SK-N-SH (cell line): ENCODE results near the gene ARHGAP25.

Experiments
- CTCF ChIP-seq: fragments of 200-600 bp; sonication (generic); IDR thresholded peaks from 2 replicates; pipeline ENCODE4 v1.6.1; 2017; ENCODE audit warnings: antibody characterized with exemption, mild to moderate bottlenecking, moderate library complexity
- EP300 ChIP-seq, 2 experiments: IDR thresholded peaks; 2 replicates each; pipeline versions ENCODE4 v1.4.0 to v1.6.1; 2012; ENCODE audit warnings: borderline replicate concordance in 1 of 2, low read depth in 1 of 2, low read length in 1 of 2
- EZH2phosphoT487 ChIP-seq: fragments of 200-600 bp; sonication (generic); IDR thresholded peaks from 2 replicates; pipeline ENCODE4 v1.6.1; 2017; ENCODE audit warnings: low read depth, mixed run types, mild to moderate bottlenecking, antibody characterized with exemption, moderate library complexity, borderline replicate concordance
- FOSL2 ChIP-seq: IDR thresholded peaks from 2 replicates; pipeline ENCODE4 v1.4.0; 2012; ENCODE audit warnings: low read depth, mild to moderate bottlenecking, moderate library complexity, borderline replicate concordance
- NRF1 ChIP-seq: IDR thresholded peaks from 2 replicates; pipeline ENCODE4 v1.6.1; 2012; ENCODE audit warnings: low read depth, mild to moderate bottlenecking, low read length
- POLR2AphosphoS5 ChIP-seq: IDR thresholded peaks from 2 replicates; pipeline ENCODE4 v1.6.1; 2012; ENCODE audit warnings: low read depth, low read length
- SIN3A ChIP-seq: IDR thresholded peaks from 2 replicates; pipeline ENCODE4 v1.6.1; 2012; ENCODE audit warnings: low read depth, mild to moderate bottlenecking, low read length, moderate library complexity, borderline replicate concordance
- SMC3 ChIP-seq: IDR thresholded peaks from 2 replicates; pipeline ENCODE4 v1.6.1; 2012; ENCODE audit warnings: low read depth, low read length, improper control_type of control experiment
- USF2 ChIP-seq: fragments of 150-350 bp; IDR thresholded peaks from 2 replicates; pipeline ENCODE4 v1.6.1; 2017; ENCODE audit warnings: antibody characterized with exemption, low read length, low read depth, borderline replicate concordance
- YY1 ChIP-seq: IDR thresholded peaks from 2 replicates; pipeline ENCODE4 v1.4.0; 2012; ENCODE audit warnings: low read depth, mild to moderate bottlenecking
- ZBTB33 ChIP-seq: IDR thresholded peaks from 2 replicates; pipeline ENCODE4 v1.4.0; 2012; ENCODE audit warnings: low read depth, borderline replicate concordance

GRCh38 chr2:68757081-68757480 is 22.5 kb downstream of the ARHGAP25 start:
- no peak for TF ChIP-seq SIN3A
- TF ChIP-seq YY1 = no peak
- no peak for TF ChIP-seq CTCF
- no peak for TF ChIP-seq USF2
- no peak for TF ChIP-seq EZH2phosphoT487
- no peak for TF ChIP-seq FOSL2
- no peak for TF ChIP-seq EP300 (IDR thresholded peaks at IDR 0.05; ENCODE audit: borderline replicate concordance in 1 of 2, low read depth in 1 of 2, low read length in 1 of 2)
- TF ChIP-seq NRF1 = no peak
- no peak for TF ChIP-seq POLR2AphosphoS5
- no peak for TF ChIP-seq SMC3
- no peak for TF ChIP-seq ZBTB33
